Measurements from ENCODE around the gene ZBTB7C.

ZBTB7C gene

DNA sequence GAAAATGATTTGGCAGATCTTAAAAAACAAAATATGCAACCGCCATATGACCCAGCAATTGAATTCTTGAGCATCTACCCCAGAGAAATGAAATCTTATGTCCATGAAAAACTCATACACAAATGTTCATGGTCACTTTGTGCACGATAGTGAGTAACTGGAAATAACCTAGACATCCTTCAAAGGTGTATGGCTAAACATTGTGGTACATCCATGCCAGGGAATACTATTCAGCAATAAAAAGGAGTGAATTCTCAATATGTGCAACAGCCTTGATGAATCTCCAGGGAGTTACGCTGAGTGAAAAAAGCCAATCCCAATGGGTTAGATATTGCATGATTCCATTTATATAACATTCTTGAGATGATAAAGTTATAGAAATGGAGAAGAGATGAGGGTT lies 366.0 kb downstream of the ZBTB7C start:
- TF ChIP-seq, protein P1, sequence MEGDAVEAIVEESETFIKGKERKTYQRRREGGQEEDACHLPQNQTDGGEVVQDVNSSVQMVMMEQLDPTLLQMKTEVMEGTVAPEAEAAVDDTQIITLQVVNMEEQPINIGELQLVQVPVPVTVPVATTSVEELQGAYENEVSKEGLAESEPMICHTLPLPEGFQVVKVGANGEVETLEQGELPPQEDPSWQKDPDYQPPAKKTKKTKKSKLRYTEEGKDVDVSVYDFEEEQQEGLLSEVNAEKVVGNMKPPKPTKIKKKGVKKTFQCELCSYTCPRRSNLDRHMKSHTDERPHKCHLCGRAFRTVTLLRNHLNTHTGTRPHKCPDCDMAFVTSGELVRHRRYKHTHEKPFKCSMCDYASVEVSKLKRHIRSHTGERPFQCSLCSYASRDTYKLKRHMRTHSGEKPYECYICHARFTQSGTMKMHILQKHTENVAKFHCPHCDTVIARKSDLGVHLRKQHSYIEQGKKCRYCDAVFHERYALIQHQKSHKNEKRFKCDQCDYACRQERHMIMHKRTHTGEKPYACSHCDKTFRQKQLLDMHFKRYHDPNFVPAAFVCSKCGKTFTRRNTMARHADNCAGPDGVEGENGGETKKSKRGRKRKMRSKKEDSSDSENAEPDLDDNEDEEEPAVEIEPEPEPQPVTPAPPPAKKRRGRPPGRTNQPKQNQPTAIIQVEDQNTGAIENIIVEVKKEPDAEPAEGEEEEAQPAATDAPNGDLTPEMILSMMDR (conservative IDR thresholded peaks at IDR 0.05; ENCODE audit: low read depth, low read length), result no peak
- no peak overlapping the region for H3K4me3 ChIP-seq (ENCODE audit: low read length)
- DNase-seq (ENCODE audit: low read depth), result no peak

DNA sequence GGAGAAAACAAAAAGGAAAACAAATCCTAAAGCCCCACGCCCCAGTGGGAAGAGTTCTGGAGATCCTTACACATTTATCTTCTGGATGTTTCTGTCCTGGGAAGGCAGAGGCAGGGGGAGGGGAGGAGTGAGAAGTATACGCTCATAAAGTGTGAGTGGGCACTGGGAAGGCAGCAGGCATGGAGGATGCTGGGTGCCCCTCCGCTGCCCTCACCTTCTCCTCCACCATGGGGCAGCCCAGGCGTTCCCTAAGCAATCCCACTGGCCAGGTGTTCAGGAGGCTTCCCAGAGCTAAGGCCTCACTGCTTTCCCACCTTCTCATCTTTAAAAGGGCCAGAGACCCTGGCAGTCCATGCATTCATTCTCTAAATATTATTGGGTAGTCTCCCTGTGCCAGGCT lies 366.8 kb downstream of the ZBTB7C start:
- DNase-seq (ENCODE audit: low read depth), result no peak
- TF ChIP-seq, protein P1 (conservative IDR thresholded peaks at IDR 0.05; ENCODE audit: low read depth, low read length), result no peak
- H3K4me3 ChIP-seq (ENCODE audit: low read length), result no peak overlapping the region

DNA sequence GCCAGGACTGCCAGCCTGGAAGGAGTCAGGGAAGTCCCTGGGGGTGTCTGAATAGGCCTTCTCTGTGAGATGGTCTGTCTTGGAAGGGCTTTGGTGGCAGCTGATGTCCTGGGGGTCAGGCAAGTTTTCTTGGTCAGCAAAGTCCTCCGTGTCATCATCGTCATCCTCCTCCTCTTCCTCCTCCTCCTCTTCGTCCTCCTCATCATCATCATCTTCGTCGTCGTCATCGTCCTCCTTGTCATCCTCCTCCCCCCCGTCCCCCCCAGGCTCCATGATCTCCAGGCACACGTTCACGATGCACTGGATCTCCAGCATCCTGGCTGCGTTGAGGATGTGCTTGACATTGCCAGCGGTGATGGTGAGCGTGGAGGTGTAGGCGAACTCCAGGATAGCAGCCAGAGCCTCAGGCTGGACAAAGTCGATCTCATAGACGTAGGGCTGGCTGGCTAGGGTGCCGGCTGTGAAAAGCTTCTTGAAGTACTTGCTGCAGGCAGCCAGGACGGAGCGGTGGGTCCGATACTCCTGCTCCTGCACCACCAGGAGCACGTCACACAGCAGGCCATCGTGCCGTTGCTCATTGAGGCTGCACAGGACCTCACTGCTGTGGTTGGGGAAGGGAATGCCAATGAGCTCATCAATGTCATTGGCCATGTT lies 368.6 kb downstream of the ZBTB7C start:
- H3K4me3 ChIP-seq (ENCODE audit: low read length), result no peak overlapping the region
- DNase-seq (ENCODE audit: low read depth), result no peak
- TF ChIP-seq, protein P1 (conservative IDR thresholded peaks at IDR 0.05; ENCODE audit: low read depth, low read length), result no peak

DNA sequence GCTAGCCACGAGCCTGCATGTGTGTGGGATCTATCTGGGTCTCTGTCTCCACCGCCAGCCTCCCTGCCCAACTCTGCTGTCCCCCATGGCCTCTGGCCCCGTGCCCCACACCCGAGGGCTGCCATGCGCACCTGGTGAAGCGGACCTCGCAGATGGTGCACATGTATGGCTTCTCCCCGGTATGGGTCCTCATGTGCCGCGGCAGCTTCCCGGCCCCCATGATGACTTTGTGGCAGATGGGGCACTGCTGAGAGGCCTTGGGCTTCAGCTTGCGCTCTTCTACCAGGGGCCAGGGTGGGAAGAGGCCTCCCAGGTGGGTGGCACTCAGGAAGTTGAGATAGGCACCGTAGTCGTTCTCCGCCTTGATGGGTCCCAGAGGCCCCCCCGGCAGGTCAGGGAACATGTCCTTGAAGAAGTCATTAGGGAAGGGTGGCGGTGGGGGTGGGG lies 369.4 kb downstream of the ZBTB7C start:
- no peak for DNase-seq (ENCODE audit: low read depth)
- no peak overlapping the region for H3K4me3 ChIP-seq (ENCODE audit: low read length)
- TF ChIP-seq, protein P1 (conservative IDR thresholded peaks at IDR 0.05; ENCODE audit: low read depth, low read length), result no peak

DNA sequence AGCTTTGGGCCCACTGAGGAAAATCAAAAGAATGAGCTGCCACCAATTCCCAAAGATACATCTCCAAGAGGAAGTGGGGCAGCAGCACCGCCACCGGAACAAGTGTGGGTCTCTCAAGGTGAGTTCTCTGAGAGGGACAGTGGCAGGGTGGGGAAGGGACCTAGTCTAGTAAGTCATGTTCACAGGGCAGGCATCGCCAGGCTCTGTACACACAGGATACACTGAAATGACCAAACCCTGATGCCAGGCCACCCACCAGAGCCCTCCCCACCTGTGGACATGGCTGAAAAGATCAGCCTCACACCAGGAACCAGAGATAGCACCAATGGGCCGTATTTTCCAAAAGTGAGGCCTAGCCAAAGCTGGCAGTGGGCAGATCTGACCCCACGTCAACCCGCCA lies 370.5 kb downstream of the ZBTB7C start:
- TF ChIP-seq, protein P1 (conservative IDR thresholded peaks at IDR 0.05; ENCODE audit: low read depth, low read length), result no peak
- no peak overlapping the region for H3K4me3 ChIP-seq (ENCODE audit: low read length)
- no peak for DNase-seq (ENCODE audit: low read depth)

DNA sequence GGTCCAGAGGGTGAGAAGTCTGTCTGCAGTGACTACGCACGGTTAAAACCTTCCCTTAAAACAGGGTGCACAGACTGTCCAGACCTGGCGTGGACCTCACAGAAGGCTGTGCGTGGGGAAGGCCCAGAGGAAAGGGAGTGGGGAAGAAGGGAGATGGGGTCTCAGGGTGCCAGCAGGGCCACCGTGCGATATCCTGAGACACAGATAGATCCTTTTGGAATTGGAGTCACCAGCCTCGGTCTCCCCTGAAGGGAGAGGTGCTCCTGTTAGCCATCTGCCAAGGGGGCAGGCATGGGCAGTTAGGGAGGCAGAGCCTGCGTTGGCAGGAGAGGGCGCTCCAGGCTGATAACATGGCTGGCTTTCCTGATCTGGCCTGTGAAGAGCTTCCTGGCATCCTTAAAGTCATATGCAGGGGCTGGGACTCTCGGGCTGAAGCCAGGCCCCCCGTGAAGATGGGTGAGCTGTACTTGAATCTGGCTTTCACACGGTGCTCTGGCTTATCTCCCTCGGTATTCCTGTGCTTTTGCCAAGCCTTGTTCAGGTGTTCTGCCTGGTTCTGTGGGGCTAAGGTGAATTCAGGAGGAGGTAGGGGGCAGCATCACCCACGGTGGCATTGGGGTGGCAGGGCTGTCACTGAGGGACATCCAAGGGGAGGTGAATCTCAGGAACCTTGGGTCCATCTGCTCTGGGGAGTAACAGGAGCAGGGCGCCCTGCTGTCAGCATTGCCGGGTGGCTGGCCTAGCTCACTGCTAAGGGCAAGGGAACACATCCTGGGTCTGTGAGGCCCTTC lies 371.5 kb downstream of the ZBTB7C start:
- no peak overlapping the region for H3K4me3 ChIP-seq (ENCODE audit: low read length)
- DNase-seq (ENCODE audit: low read depth), result no peak

More for the DNA sequence above, 371.5 kb downstream of the ZBTB7C start:
- TF ChIP-seq, protein P1 (conservative IDR thresholded peaks at IDR 0.05; ENCODE audit: low read depth, low read length), result peak; percentile 48
